ENCODE data around the gene TRIO. TPM values are rescaled to one million over a fixed set of nuclear protein-coding genes. Genes with fewer than 3 reads are reported as not detected.

Gene TRIO
- total RNA-seq, 6 donors from 2014 or later = 138 to 408 (median 156) TPM

DNA sequence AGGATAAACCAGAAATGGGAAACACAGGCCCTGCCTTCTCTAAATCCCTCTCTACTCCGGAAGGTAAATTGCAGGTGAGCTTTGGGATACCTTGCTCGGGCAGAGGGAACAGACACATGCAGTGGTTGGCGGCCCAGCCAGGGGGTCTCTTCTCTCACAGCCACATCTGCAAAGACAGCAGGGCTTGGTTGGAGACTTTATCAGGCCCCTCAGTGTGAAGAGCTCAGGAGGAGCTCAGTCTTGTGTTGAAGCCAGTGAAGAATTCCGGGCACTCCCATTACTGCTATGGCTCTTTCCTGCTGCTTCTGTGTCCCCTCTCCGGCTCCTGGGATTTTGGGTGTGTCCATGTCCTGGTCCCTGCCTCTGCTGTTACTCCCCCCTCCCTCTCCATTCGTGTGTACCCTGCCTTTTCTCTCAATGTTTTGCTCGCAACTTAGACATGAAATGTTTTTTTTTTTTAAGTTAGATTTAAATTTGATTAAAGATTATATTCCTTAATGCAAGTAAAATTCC is 99.8 kb downstream of the TRIO start:
- ATAC-seq (ENCODE audit: low FRiP score in 2 of 2) (no peak), DNase-seq (no peak)
- H3K4me3 ChIP-seq = no peak overlapping the region
- H3K4me1 ChIP-seq = peaks cover 4 to 16% (median 9%) of the 10 kb centered on the region in 4 donors
- H3K9me3 ChIP-seq = no peaks in the 10 kb centered on the region
- H3K27ac ChIP-seq = no peak overlapping the region
- no peak for TF ChIP-seq EP300 (IDR thresholded peaks at IDR 0.05)
- no peaks in the 10 kb centered on the region for H3K27me3 ChIP-seq
- 73 to 77% methylated on average over 7 of the region's 7 CpGs for WGBS, 2 donors
- H3K36me3 ChIP-seq = no peaks in the 10 kb centered on the region

DNA sequence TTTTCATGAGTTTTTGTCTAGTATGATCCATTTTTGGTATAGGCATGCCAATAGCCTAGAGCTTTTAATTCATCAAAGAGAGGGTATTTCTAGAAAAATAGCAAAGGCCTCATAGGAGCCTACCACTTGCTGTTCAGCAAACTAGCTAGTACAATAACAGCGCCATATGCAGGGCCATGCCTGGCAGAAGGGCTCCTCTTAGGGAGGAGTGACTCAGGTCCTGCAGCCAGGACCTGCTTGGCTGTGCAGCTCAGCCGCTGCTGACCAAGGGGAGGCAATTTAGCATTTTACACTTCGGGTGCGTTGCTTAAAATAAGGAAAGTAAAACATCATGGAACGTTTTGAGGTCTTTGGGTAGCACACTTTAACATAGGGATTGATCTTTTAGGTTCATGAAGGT is 100.6 kb downstream of the TRIO start:
- TF ChIP-seq, protein P1, sequence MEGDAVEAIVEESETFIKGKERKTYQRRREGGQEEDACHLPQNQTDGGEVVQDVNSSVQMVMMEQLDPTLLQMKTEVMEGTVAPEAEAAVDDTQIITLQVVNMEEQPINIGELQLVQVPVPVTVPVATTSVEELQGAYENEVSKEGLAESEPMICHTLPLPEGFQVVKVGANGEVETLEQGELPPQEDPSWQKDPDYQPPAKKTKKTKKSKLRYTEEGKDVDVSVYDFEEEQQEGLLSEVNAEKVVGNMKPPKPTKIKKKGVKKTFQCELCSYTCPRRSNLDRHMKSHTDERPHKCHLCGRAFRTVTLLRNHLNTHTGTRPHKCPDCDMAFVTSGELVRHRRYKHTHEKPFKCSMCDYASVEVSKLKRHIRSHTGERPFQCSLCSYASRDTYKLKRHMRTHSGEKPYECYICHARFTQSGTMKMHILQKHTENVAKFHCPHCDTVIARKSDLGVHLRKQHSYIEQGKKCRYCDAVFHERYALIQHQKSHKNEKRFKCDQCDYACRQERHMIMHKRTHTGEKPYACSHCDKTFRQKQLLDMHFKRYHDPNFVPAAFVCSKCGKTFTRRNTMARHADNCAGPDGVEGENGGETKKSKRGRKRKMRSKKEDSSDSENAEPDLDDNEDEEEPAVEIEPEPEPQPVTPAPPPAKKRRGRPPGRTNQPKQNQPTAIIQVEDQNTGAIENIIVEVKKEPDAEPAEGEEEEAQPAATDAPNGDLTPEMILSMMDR (IDR thresholded peaks at IDR 0.05) = no peak
- TF ChIP-seq POLR2AphosphoS5 (IDR thresholded peaks at IDR 0.05) = no peak
- no peak for TF ChIP-seq POLR2A (IDR thresholded peaks at IDR 0.05)
- TF ChIP-seq EP300 (IDR thresholded peaks at IDR 0.05) = no peak
- 83 to 88% methylated on average over 5 of the region's 5 CpGs for WGBS, 2 donors
- no peak overlapping the region for H3K4me3 ChIP-seq
- H3K27me3 ChIP-seq = no peaks in the 10 kb centered on the region
- no peaks in the 10 kb centered on the region for H3K36me3 ChIP-seq
- peaks cover 4 to 16% (median 7%) of the 10 kb centered on the region in 4 donors for H3K4me1 ChIP-seq
- ATAC-seq (ENCODE audit: low FRiP score in 2 of 2) (no peak), DNase-seq (no peak)
- no peaks in the 10 kb centered on the region for H3K9me3 ChIP-seq
- H3K27ac ChIP-seq = no peak overlapping the region

DNA sequence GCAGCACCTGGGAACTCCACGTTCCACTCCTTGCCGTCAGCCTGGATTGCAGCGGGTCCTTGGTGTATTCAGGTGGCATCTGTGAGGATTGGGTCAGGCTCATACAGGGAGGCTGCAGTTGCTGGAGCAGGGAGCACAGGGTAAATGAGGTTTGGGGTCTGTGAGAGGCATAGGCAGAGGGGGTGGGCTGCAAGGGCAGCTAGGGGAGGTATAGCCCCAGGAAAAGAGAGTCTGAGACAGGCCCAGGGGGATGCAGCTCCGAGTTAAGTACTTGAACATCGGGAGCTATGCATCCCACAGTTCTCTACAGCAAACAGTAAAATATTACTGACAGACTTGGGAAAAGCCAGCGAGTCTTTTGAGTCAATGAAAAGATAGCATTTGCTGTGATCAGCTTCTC is 101.6 kb downstream of the TRIO start:
- ATAC-seq (ENCODE audit: low FRiP score in 2 of 2) (no peak), DNase-seq (no peak)
- no peaks in the 10 kb centered on the region for H3K9me3 ChIP-seq
- no peaks in the 10 kb centered on the region for H3K36me3 ChIP-seq
- peaks cover 4 to 16% (median 11%) of the 10 kb centered on the region in 4 donors for H3K4me1 ChIP-seq
- no peak overlapping the region for H3K4me3 ChIP-seq
- 88 to 92% methylated on average over 6 of the region's 6 CpGs for WGBS, 2 donors
- H3K27me3 ChIP-seq = no peaks in the 10 kb centered on the region
- TF ChIP-seq, protein P1 (IDR thresholded peaks at IDR 0.05) = no peak
- H3K27ac ChIP-seq = no peak overlapping the region

DNA sequence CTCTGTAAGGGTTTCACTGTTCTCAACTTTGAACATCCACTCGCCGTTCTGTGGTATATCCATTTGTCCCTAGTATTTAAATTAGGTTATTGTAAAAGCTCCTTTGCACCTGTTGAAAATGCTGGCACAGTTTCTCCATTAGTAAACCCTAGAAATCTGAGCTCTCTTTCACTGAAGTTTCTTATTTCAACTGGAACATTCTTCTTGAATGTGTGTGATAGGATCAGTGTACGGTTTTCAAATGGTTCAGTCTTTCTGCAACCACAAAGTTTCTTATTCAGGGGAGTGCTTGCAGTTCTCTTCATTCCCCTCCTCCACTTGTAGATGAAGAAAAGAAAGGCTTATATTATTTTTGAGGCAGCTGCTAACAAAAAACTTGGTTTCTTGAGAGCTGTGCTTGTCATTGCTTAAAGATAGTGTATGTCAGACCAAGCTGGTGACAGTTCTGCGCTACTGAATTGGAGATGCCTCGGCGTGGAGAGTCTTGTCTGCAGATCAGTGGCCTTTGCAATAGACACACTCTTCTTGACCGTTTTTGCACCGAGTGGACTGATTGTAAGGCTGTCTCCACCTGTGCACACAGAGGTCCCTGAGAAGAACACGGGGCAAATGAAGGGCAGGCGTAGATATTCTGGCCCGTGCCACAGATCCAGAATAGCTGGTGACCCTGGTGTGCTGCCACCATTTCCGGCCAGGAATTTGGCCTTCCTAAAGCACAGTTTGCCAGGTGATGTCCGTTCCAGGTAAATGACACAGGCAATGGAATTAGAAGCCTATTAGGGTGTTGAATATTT is 102.2 kb downstream of the TRIO start:
- DNase-seq = no peak
- no peaks in the 10 kb centered on the region for H3K9me3 ChIP-seq
- no peak overlapping the region for H3K27ac ChIP-seq
- ATAC-seq (ENCODE audit: low FRiP score in 2 of 2) = no peak
- 69 to 84% methylated on average over 13 of the region's 13 CpGs for WGBS, 2 donors
- TF ChIP-seq, protein P1 (IDR thresholded peaks at IDR 0.05) = no peak
- TF ChIP-seq POLR2A (IDR thresholded peaks at IDR 0.05) (no peak), EP300 (IDR thresholded peaks at IDR 0.05) (no peak), POLR2AphosphoS5 (IDR thresholded peaks at IDR 0.05) (no peak)
- H3K27me3 ChIP-seq = no peaks in the 10 kb centered on the region
- H3K4me1 ChIP-seq = peaks cover 6 to 21% (median 16%) of the 10 kb centered on the region in 4 donors
- no peaks in the 10 kb centered on the region for H3K36me3 ChIP-seq
- H3K4me3 ChIP-seq = no peak overlapping the region

DNA sequence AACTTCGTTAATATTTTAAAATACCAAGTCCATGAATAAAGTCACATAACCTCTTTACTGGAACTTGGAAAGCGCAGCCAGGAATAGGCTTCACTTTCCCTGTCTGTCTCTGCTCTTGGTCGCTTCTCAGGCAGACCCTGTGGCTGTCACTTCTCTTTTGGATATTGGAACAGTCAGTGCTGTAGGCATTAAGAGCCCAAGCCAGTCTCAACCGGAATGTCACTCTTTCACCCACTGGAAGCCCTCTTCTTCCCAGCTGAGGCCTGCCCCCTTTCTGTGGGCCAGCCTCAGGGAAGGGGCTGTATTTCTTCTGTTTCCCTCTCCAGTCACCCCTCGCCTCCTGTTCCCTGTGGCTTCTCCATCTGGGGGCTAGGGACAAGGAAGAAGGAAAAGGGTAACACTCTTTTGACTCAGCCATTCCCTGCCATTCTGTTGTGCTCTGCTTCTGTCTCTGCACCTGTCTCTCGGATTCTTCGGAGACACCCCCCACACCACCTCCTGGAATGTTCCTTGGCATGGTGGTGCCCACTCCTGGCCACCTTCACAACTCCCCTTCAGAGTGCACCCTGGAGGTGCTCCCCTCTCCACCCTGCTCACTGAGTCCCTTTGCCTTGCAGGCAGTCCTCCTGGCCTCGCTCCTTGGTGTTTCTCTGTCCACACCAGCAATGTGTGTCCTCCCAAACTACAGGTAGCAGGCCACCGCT is 103.4 kb downstream of the TRIO start:
- Histone ChIP-seq H3K27me3 (no peaks in the 10 kb centered on the region), H3K4me3 (no peak overlapping the region), H3K36me3 (no peaks in the 10 kb centered on the region), H3K27ac (no peak overlapping the region), H3K4me1 (peaks cover 17 to 26% (median 20%) of the 10 kb centered on the region in 4 donors), H3K9me3 (no peaks in the 10 kb centered on the region)
- DNase-seq (no peak), ATAC-seq (ENCODE audit: low FRiP score in 2 of 2) (no peak)
- WGBS, 2 donors = 93 to 96% methylated on average over 9 of the region's 9 CpGs
- TF ChIP-seq EP300 (IDR thresholded peaks at IDR 0.05) (no peak), POLR2A (IDR thresholded peaks at IDR 0.05) (no peak), POLR2AphosphoS5 (IDR thresholded peaks at IDR 0.05) (no peak)
- TF ChIP-seq, protein P1 (IDR thresholded peaks at IDR 0.05) = no peak

All from upper lobe of left lung (tissue), 6 donors.